Stimulated activated CD4-positive, alpha-beta T cell treated with anti-CD3 and anti-CD28 coated beads, Interleukin-2, amount 100 ng/mL, for 4 hours (primary cell): ENCODE results near the gene ST6GALNAC6.
A peak's percentile ranks its signal among the peaks of the same experiment; 100 is the strongest.

ENCODE experiments used
- DNase-seq: peaks from one replicate; pipeline ENCODE4 v3.0.0-alpha.2; 2020; ENCODE audit warnings: low read depth

ST6GALNAC6 gene

DNA sequence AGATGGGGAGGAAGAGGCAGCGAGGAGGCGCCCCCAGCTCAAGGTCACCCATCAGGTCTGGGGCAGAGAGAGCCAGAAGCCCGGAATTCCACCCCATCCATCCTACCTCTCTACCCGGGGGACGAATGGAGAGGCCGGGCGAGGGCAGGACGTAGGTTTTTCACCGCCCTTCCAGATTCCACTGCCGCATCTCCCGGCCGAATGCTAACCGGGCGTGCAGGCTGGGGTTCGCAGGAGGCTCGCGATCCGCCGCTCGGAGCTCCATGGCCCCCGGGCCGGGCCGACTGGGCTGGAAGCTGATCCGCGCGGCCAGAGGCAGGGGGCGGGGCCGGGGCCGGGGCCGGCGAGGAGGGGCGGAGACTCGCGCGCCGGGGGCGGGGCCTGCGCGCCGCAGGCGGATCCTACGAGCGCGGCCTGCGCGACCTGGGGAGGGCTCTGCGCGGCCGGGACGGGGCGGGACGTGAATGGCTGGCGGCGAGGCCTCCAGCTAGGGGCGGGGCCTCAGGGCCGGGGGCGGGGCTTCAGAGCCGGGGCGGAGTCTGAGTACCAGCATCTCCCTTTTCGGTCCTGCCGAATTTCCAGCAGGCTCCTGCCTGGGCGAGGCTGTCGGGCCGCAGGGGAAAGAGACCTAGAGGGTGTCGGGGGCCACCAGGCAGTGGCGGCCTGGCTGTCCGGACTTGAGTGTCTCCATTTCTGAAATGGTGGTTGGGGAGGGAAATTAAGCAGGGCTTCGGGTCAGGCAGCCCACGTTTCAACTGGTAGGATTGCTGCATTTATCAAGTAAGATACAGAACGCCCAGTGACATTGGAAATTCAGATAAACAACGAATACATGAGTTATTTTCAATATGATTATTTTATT lies 17.5 kb upstream of the ST6GALNAC6 start, which contains the start of gene ST6GALNAC4:
Gene ST6GALNAC4 (minus strand): TSS at position 322 of the 862 bp plus-strand sequence. CDS start 622 bp downstream, outside the sequence.
- peak; percentile 94 for DNase-seq

- no peak for DNase-seq
Observed at GRCh38 chr9:127915801-127916719, 16.7 kb upstream of the ST6GALNAC6 start.

DNA sequence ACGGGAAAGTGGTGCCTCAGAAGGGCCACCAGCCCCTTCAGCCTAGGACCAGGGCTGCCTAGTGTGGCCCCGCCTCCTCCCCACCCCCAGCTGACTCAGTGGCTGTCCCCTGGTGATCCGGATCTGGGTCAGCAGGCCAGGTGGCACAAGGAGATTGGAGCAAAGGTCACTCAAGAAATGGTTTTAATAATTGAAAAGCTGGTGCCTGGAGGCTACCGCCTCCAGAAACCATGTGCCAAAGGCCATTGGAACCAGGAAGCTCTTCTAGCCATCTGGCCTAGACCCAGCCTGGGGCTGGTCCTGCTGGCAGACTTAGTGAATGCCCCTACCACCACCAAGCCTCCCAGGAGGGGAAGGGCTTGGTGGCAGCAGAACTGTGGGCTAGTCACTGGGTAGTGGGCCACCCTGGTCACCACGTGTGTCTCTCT lies 15.9 kb upstream of the ST6GALNAC6 start:
- no peak for DNase-seq

- no peak for DNase-seq
Observed at GRCh38 chr9:127913682-127914081, 14.3 kb upstream of the ST6GALNAC6 start.

DNA sequence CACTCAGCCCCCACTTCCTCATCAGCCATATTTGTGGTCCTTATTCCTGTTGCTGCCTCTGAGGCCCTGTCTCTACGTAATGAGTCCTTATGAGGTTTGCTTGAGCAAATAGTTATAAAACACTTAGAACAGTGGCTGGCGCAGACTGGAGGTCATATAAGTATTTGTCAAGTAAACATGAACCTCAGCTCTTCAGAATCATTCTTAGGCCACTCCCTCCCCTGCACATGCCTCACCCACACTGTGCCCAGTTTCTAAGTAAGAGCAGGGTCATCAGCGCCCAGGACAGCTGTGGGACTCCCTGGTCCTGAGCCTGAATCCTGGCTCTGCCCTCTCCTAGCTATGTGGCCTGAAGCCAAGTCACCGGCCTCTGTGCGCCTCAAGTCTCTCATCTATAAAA lies 13.5 kb upstream of the ST6GALNAC6 start:
- DNase-seq, result no peak

DNA sequence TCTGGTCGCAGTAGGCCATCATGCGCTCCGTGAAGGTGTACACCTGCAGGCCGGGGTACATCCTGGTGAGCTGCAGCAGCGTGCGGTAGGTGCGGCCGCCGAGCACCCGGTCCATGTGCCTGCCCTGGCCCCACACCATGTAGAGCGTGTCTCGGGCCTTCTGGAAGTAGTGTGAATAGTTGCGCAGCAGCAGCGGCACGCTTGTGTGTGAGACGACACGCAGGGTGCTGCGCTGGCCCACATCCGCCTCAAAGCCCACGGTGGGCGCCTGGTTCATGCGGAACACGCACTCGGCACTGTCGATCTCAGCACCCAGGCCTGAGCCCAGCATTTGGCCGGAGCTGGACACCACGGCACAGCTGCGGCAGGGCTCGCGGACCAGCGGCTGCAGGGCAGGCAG lies 12.9 kb upstream of the ST6GALNAC6 start:
- DNase-seq, result no peak

GRCh38 chr9:127910613-127911205 lies 11.3 kb upstream of the ST6GALNAC6 start:
- DNase-seq, result no peak

DNA sequence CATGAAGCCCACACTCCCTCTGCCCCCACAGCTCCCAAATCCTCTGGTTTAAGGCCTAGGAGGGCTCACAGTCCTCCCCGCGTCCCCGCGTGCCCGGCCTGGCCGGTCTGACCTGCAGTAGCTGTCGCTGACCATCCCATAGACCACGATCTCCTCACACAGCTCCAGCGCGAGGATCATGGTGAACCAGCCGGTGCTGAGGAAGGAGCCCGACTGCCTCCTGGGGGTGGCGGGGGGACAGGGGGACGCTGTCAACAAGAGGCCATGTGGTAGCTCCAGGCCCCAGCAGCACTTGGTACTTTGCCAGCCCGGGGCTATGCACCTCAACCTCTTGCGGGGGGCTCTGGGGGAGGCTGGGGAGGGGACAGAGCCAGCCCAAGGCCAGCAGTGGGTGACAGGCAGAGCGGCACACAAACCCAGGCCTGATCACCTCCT lies 10.5 kb upstream of the ST6GALNAC6 start:
- no peak for DNase-seq

GRCh38 chr9:127908660-127908926 lies 9.2 kb upstream of the ST6GALNAC6 start:
- DNase-seq, result no peak

- no peak for DNase-seq
Observed at GRCh38 chr9:127907867-127908659, 8.7 kb upstream of the ST6GALNAC6 start.

GRCh38 chr9:127905788-127906191 lies 6.4 kb upstream of the ST6GALNAC6 start:
- DNase-seq, result peak; percentile 41

DNA sequence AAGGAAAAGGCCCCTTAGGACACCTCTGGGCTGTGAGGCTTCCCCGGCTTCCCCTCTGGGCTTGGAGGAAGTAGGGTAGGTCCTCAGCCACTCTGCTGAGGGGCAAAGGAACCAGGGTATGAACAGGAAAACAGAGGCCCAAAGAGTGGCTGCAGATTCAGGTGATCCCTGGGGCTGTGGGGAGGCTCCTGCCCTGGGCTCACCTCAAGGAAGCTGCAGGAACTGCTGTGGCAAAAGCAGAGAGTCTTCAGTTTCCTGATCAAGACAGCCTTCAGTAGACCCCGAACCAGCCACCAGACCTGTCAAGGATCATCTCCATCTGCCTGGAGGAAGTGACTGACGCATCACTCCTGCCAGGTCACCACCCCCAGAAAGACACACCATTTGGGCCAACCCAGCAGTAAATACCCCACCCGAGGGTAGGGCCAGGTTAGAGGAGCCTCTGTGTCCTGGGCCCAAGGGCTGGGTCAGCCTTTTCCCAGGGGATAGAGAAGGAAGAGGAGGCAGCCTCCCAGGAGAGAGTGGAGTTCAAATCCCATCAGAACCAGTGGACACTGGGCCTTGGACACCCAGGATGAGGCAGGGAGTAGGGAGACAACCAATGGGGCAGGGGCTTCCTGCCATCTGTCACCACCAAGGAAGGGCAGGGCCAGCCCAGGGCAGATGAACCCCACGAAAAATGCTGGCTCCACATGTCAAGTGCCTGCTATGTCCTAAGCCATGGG lies 5.8 kb upstream of the ST6GALNAC6 start:
- DNase-seq, result no peak

- no peak for DNase-seq
Observed at GRCh38 chr9:127904561-127905003, 5.2 kb upstream of the ST6GALNAC6 start.

- DNase-seq, result peak; percentile 42
Observed at GRCh38 chr9:127903557-127904475, 4.4 kb upstream of the ST6GALNAC6 start.

DNA sequence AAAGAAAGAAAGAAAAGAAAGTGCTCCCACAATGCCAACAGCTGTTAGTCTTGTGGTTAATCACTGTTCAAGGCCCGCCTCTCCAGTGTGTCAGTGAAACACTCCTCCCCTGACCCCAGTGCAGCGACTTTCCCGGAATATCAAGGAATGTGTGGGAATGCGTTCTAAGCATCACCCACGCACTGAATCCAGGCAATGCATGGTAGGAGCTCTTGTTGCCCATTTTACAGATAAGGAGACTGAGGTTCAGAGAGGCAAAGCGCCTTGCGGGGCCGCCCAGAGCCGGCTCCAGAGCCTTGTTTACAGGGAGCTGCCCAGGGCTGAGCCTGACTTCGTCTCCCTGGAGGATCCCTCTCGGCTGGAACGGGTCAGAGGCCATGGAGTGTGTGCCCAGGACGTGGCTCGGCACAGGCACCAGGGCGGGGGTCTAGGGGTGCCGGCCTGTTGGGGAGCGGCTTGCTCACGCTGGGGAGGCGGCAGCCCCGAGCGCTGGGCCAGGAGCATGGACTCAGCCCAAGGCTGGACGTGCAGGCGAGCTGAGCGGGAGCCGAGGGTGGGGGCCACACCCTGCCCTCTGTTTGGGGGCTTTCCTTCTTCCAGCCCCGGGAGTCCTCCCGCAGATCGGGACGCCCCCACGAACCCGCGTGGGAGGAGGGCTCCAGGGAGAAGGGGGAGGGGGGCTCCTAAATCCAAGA lies 823 bp downstream of the ST6GALNAC6 start:
- no peak for DNase-seq

GRCh38 chr9:127897193-127897692 lies 2.2 kb downstream of the ST6GALNAC6 start:
- no peak for DNase-seq

DNA sequence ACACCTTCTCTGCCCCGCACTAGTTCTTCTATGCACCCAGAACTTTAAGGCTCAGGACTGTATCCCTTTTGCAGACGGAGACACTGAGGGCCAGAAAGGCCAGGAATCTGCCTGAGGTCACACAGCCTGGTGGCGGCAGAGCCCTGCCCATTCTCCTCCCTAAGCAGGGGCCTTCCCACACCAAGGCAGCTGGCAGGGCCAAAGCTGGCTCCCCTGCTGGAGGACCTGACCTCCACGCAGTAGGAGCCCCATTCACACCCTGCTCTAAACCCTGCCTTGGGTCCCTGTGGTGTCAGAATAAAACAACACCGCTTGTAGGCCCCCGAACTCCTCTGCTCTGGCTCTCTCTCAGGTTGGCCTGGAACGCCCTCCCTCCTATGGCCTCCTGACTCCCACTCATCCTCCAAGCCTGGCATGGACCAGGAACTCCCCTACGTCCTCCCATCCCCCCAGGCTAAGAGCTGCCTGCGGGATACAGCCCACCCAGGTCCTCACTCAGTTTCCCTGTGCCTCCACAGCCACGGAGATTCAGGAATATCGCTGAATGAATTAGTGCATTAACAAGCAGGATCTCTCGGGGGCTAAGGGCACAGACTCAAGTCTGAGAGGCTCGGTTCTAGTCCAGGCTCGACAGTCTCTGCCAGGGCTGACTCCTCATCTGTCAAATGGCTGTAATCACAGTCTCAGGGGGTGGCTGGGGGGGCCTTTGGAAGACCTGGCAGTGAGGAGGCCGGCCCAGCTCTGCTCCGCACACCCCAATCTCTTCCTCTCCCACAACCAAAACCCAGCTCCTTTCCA lies 2.8 kb downstream of the ST6GALNAC6 start:
- no peak for DNase-seq

DNA sequence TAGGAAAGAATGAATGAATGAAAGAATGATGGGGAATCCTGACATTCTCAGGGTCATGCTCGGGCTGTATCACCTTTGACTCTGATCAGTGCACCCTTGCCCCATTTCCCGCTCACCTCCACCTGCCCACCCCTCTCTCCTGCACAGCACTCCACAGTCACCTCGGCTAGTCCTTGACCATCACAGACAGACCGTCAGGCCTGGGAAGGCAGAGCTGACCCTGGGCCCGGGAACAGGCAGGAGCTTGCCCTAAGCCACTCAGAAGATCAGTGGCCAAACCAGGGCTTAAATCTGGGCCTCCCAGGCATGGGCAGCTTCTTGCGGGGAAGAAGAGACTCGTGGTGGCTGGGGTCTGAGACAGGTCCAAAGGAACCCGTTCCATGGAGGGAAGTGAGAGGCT lies 3.6 kb downstream of the ST6GALNAC6 start:
- DNase-seq, result no peak
